ENCODE data around the gene RNU1-2.
"Not testable (repeated sequence)": the region's sequence is repeated elsewhere in the genome, so short reads cannot be mapped to it uniquely, and the experiment has no call there.

DNA sequence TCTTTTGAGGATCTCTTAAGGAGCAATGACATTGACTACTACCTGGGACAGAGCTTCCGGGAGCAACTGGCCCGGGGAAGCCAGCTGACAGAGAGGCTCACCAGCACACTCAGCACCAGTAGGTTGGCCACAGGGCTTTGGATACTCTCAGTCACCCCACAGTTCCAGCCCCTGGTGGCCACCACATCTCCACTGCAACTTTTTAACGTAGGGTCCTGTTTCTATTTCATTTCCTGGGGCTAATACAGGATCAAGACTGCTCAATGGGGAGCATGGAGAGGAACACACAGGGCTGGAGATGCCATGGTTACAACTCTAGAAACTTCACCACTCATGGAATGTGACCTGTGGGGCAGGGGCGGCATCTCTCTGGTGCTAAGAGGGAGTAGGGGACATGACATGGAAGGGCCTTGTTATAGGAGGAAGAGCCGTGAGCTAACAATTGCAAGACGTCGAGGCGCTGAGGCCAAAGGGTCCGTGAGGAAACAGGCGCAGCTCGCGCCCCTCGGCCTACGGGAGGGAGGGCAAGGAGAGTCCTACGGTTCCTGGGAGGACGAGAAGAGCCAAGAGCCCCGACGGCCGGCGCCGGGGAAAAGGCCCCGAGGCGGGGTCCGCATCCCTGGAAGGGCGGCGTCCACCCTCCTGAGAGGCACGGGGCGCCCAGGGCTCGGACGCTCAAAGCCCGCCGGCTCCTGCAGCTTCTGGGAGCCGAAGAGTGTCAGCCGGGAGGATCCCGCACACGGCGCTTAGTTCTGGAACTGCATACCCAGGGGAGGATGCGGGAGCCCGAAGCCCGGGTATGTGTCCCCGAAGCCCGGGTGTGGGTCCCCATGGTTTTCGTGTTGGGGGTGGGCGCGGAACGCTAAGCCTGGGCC, 36.4 kb upstream of the RNU1-2 start:
- TF ChIP-seq POLR2A (IDR thresholded peaks at IDR 0.05), result not testable (repeated sequence)
- TF ChIP-seq, protein P1, sequence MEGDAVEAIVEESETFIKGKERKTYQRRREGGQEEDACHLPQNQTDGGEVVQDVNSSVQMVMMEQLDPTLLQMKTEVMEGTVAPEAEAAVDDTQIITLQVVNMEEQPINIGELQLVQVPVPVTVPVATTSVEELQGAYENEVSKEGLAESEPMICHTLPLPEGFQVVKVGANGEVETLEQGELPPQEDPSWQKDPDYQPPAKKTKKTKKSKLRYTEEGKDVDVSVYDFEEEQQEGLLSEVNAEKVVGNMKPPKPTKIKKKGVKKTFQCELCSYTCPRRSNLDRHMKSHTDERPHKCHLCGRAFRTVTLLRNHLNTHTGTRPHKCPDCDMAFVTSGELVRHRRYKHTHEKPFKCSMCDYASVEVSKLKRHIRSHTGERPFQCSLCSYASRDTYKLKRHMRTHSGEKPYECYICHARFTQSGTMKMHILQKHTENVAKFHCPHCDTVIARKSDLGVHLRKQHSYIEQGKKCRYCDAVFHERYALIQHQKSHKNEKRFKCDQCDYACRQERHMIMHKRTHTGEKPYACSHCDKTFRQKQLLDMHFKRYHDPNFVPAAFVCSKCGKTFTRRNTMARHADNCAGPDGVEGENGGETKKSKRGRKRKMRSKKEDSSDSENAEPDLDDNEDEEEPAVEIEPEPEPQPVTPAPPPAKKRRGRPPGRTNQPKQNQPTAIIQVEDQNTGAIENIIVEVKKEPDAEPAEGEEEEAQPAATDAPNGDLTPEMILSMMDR (IDR thresholded peaks at IDR 0.05), result not testable (repeated sequence)

Measured in gastroesophageal sphincter (tissue), 3 donors.